K562 (cell line): ENCODE measurements around the gene AQP1. TPM values are rescaled to one million over a fixed set of nuclear protein-coding genes. Genes with fewer than 3 reads are reported as not detected.

ENCODE experiments used
- ATAC-seq: fragments of 200-7000 bp; cut with Tn5 transposase; 3 replicates; pipeline ENCODE4 v1.9.1; 2020; ENCODE audit warnings: moderate library complexity
- BruUV-seq: library from RNA; stranded (reverse); fragments of 400-500 nt; replicated peaks from 2 replicates; lab custom pipeline; 2021; lab: Mats Ljungman, UMichigan
- CTCF ChIA-PET: fragments of 300-600 bp; formaldehyde crosslinking; extraction: SDS; loops from one replicate; lab custom pipeline; 2021; ENCODE audit warnings: low intra/inter-chr PET ratio; lab: Yijun Ruan, JAX
- POLR2A ChIA-PET: fragments of 300-600, 350-650 bp; sonication (Branson Sonifier 250); formaldehyde crosslinking; extraction: SDS; loops from one replicate; lab custom pipeline; 2021; ENCODE audit warnings: antibody characterized with exemption, inconsistent platforms; lab: Yijun Ruan, JAX
- DNase-seq, 4 experiments: peaks; one replicate each; pipeline versions ENCODE4 v3.0.0 to v3.0.0-alpha.2; 2011 to 2018; ENCODE audit warnings: low spot score in 3 of 4, mixed read lengths in 3 of 4; ENCODE audit errors: extremely low read depth in 1 of 4
- FAIRE-seq: peaks from 2 replicates; lab custom pipeline; 2011; peaks lifted over from hg19 to GRCh38; lab: Jason Lieb, UNC
- H2AFZ ChIP-seq: 2 replicates; pipeline ENCODE4 v1.6.0; 2011; ENCODE audit warnings: low read depth, low read length, control low read depth, inconsistent platforms
- H3K27ac ChIP-seq: fragments of 200-600 bp; 3 replicates; pipeline ENCODE4 v1.8.0; 2011; ENCODE audit warnings: low read depth, mild to moderate bottlenecking, control low read depth, inconsistent platforms, low read length, moderate library complexity, mixed read lengths; ENCODE audit errors: extremely low read depth
- H3K27me3 ChIP-seq, 2 experiments: fragments of 300-600 bp in 1 of 2; 2 replicates in 1 of 2; 3 replicates in 1 of 2; pipeline versions ENCODE4 v1.6.0 to v1.8.0; 2011; ENCODE audit warnings: inconsistent platforms in 2 of 2, low read length in 2 of 2, mild to moderate bottlenecking in 1 of 2, mixed read lengths in 1 of 2, moderate library complexity in 1 of 2; ENCODE audit not compliant: control insufficient read depth in 2 of 2, insufficient read depth in 2 of 2
- H3K36me3 ChIP-seq: fragments of 300-600 bp; 3 replicates; pipeline ENCODE4 v1.8.0; 2011; ENCODE audit warnings: mild to moderate bottlenecking, low read length, inconsistent platforms; ENCODE audit not compliant: control insufficient read depth, insufficient read depth
- H3K4me1 ChIP-seq, 2 experiments: fragments of 200-600 bp in 1 of 2; replicated peaks in 1 of 2; 2 replicates in 1 of 2; 3 replicates in 1 of 2; pipeline versions ENCODE4 v1.5.1 to v1.8.0; 2011; ENCODE audit warnings: inconsistent platforms in 2 of 2, low read length in 2 of 2, mild to moderate bottlenecking in 1 of 2, mixed read lengths in 1 of 2, moderate library complexity in 1 of 2; ENCODE audit not compliant: control insufficient read depth in 2 of 2, insufficient read depth in 2 of 2
- H3K4me2 ChIP-seq: 2 replicates; pipeline ENCODE4 v1.6.1; 2011; ENCODE audit warnings: low read length, control low read depth, inconsistent platforms, mixed read lengths; ENCODE audit not compliant: insufficient read depth
- H3K4me3 ChIP-seq: fragments of 200-600 bp; sonication (generic), shearing (Covaris generic); 2 replicates; pipeline ENCODE4 v1.5.1; 2016; ENCODE audit warnings: control low read depth, inconsistent platforms
- H3K79me2 ChIP-seq: fragments of 200-600 bp; 3 replicates; pipeline ENCODE4 v1.8.0; 2011; ENCODE audit warnings: low read length, inconsistent platforms; ENCODE audit not compliant: control insufficient read depth, insufficient read depth
- H3K9ac ChIP-seq, 2 experiments: 2 replicates each; pipeline versions ENCODE4 v1.6.0 to v1.6.1; 2011; ENCODE audit warnings: low read depth in 2 of 2, low read length in 2 of 2, control low read depth in 1 of 2, inconsistent platforms in 1 of 2, mild to moderate bottlenecking in 1 of 2, mixed read lengths in 1 of 2; ENCODE audit not compliant: insufficient read depth in 1 of 2
- H3K9me1 ChIP-seq: one replicate; pipeline ENCODE4 v1.6.0; 2011; ENCODE audit warnings: inconsistent platforms, mild to moderate bottlenecking, low read length, moderate library complexity; ENCODE audit not compliant: control insufficient read depth, insufficient read depth
- H3K9me3 ChIP-seq: replicated peaks from 2 replicates; pipeline ENCODE4 v1.5.1; 2011; ENCODE audit warnings: low read depth, low read length, inconsistent platforms; ENCODE audit not compliant: control insufficient read depth, insufficient read depth
- H4K20me1 ChIP-seq: replicated peaks from 2 replicates; pipeline ENCODE4 v1.6.1; 2011; ENCODE audit warnings: low read length, inconsistent platforms, mixed read lengths; ENCODE audit not compliant: control insufficient read depth, insufficient read depth
- CCAR2 ChIP-seq: fragments of 200-400 bp; formaldehyde crosslinking; IDR thresholded peaks from 2 replicates; pipeline ENCODE4 v1.6.1; 2017; ENCODE audit warnings: mild to moderate bottlenecking, low read depth, low read length
- FOXK1 ChIP-seq: sonication (generic); formaldehyde crosslinking; IDR thresholded peaks from 2 replicates; pipeline ENCODE4 v1.8.0; 2022; ENCODE audit warnings: missing genetic modification reagents, mild to moderate bottlenecking, borderline replicate concordance
- HDAC3 ChIP-seq: fragments of 450-650 bp; IDR thresholded peaks from 2 replicates; pipeline ENCODE4 v1.6.1; 2018; ENCODE audit warnings: borderline replicate concordance, mild to moderate bottlenecking, moderate library complexity; ENCODE audit not compliant: partially characterized antibody
- MCM2 ChIP-seq: fragments of 450-650 bp; IDR thresholded peaks from 2 replicates; pipeline ENCODE4 v1.6.1; 2017; ENCODE audit warnings: low read depth, mild to moderate bottlenecking
- SFPQ ChIP-seq: fragments of 200-400 bp; formaldehyde crosslinking; IDR thresholded peaks from 2 replicates; pipeline ENCODE4 v1.6.1; 2017; ENCODE audit warnings: mild to moderate bottlenecking, low read depth, low read length, moderate library complexity
- SIRT6 ChIP-seq: IDR thresholded peaks from one replicate; pipeline ENCODE4 v1.6.1; 2012; ENCODE audit warnings: low read depth, mild to moderate bottlenecking, control low read depth, inconsistent platforms, low read length, moderate library complexity
- SPI1 ChIP-seq: IDR thresholded peaks from 2 replicates; pipeline ENCODE4 v1.6.1; 2011; ENCODE audit warnings: low read depth, low read length, control low read depth, borderline replicate concordance
- TSHZ1 ChIP-seq: fragments of 250-450 bp; sonication (Bioruptor Pico); IDR thresholded peaks from 2 replicates; pipeline ENCODE4 v1.4.0; 2020; ENCODE audit warnings: mild to moderate bottlenecking, moderate library complexity
- ZNF175 ChIP-seq: fragments of 200-800 bp; sonication (Bioruptor generic); IDR thresholded peaks from 2 replicates; pipeline ENCODE4 v1.6.1; 2016; ENCODE audit warnings: low read depth, mild to moderate bottlenecking, missing genetic modification characterization, missing compliant biosample characterization
- WGBS: fragments of 100-300 bp; shearing (Covaris generic); methylation state at CpG from one replicate; pipeline ENCODE4 v1.1.6; 2016; ENCODE audit warnings: low coverage, mixed read lengths; ENCODE audit not compliant: insufficient coverage; ENCODE audit errors: missing lambda C conversion rate; 5-methylcytosine and 5-hydroxymethylcytosine counted together
- in situ Hi-C: fragments of 300-500 bp; cut with MboI; formaldehyde crosslinking; loops from 4 replicates; pipeline ENCODE4 v1.15.0; 2018; ENCODE audit warnings: inconsistent platforms, mixed read lengths
- intact Hi-C: fragments of 100-400 bp; cut with micrococcal nuclease; formaldehyde crosslinking; loops from 2 replicates; pipeline ENCODE4 v1.14.2; 2022
- polyA plus RNA-seq, 8 experiments: library from polyadenylated mRNA; depleted of rRNA in 4 of 8; stranded (reverse) in 5 of 8; unstranded in 3 of 8; fragments of >200 nt; fragmentation: Nextera tagmentation in 2 of 8; fragmentation: Illumina TruSeq in 1 of 8; extraction: Ambion mirVana in 2 of 8; extraction: Trizol in 1 of 8; gene quantifications; 2 replicates each; pipeline versions ENCODE4 v1.2.1 to v1.2.3, GENCODE V29; 2011 to 2014; ENCODE audit warnings: inconsistent platforms in 1 of 8, missing spikeins in 1 of 8
- total RNA-seq, 7 experiments: library from RNA; depleted of rRNA in 6 of 7; stranded (reverse); fragments of >200 nt in 6 of 7; fragmentation: Illumina TruSeq in 2 of 7; extraction: Trizol in 2 of 7; gene quantifications; 2 replicates each; pipeline versions ENCODE4 v1.2.1 to v1.2.3, GENCODE V29; 2011 to 2021; ENCODE audit warnings: low replicate concordance in 1 of 7

Gene AQP1
- total and polyA plus RNA-seq, 9 of the 15 experiments (the other 6 are each of a cell fraction or from before 2014, with no cell fraction given) = 0.18 to 12.6 (median 4.1) TPM

DNA sequence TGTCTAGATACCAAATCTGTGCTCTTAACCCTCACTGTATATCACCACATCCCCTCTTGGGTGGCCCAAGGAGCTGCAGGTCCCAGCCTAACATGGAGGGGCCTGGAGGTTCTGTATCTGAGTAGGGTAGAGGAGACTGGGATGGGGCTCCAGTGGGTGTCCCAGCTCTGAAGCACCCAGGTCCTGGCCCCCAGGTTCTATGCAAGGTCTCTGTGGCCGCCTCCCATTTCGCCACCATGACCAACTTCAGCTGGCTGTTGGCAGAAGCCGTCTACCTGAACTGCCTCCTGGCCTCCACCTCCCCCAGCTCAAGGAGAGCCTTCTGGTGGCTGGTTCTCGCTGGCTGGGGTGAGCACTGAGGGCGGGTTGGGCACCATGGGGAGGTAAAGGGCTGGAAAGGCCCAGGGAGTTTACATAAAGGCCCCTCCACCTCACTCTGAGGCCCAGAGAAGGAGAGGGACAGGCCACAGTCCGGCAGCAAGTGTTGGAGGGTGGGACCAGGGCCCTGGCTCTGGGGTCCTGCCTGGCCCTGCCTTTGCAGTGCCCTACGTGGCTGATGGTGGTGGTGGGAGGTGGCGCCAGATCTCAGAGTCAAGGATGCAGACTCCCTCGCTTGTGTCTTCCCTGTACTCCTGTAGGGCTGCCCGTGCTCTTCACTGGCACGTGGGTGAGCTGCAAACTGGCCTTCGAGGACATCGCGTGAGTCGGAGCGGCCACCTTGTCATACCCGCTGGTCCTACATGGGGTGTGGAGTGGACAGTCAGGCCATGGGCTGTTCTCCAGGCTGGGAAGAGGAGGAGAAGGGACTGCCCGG lies 62.3 kb downstream of the AQP1 start:
- BruUV-seq = no TSS peak
- Histone ChIP-seq H3K4me3 (no peak overlapping the region), H3K4me2 (no peak overlapping the region), H3K27me3 (peaks cover 7 to 32% of the 10 kb centered on the region in 2 experiments; a peak in 3 of 5 replicates), H3K36me3 (no peaks in the 10 kb centered on the region), H3K9ac (peak overlapping the region in 1 of 2 experiments; percentile 14; a peak in 2 of 4 replicates), H4K20me1 (no peaks in the 10 kb centered on the region), H3K9me3 (no peaks in the 10 kb centered on the region), H2AFZ (peak overlapping the region; percentile 70; the same call in 1 of the 2 replicates), H3K4me1 (peaks cover 3 to 19% of the 10 kb centered on the region in 2 experiments; a peak in 4 of 5 replicates), H3K27ac (no peak overlapping the region), H3K79me2 (no peaks in the 10 kb centered on the region), H3K9me1 (no peaks in the 10 kb centered on the region)
- DNase-seq (no peak), ATAC-seq (no peak), FAIRE-seq (no peak)
- in situ Hi-C loops = loop anchor here (5.0 kb wide), 1 partner anchor 82 kb away; no protein-coding TSS in a partner anchor
- ChIA-PET CTCF (interaction anchor here (1.0 to 1.8 kb wide), 3 partner anchors 171 to 231 kb away, joined by 3 to 16 read pairs (median 10); no protein-coding TSS in a partner anchor), POLR2A (interaction anchor here (0.6 to 1.2 kb wide), 2 partner anchors 178 to 357 kb away, joined by 3 read pairs; no protein-coding TSS in a partner anchor)
- intact Hi-C loops = loop anchor here (2.0 to 10.0 kb wide), 2 partner anchors 35 to 79 kb away; no protein-coding TSS in a partner anchor
- WGBS = 24% methylated on average over 16 of the region's 18 CpGs
- no peak for TF ChIP-seq FOXK1 (CRISPR knock-in tag)
- no peak for TF ChIP-seq TSHZ1
- TF ChIP-seq ZNF175 (CRISPR knock-in tag) = no peak
- TF ChIP-seq SIRT6 = no peak
- TF ChIP-seq SFPQ = no peak
- TF ChIP-seq SPI1 = no peak
- TF ChIP-seq MCM2 = no peak
- no peak for TF ChIP-seq CCAR2
- no peak for TF ChIP-seq HDAC3
